A375 (cell line): Measurements from ENCODE around the gene GOLT1B. TPM values are rescaled to one million over a fixed set of nuclear protein-coding genes. Genes with fewer than 3 reads are reported as not detected.

Experiments
- total RNA-seq: library from RNA; depleted of rRNA; stranded (reverse); fragments of >200 nt; shearing (Covaris generic); gene quantifications from 2 replicates; pipeline ENCODE4 v1.2.3, GENCODE V29; 2014; rRNA removed

GOLT1B gene, protein sequence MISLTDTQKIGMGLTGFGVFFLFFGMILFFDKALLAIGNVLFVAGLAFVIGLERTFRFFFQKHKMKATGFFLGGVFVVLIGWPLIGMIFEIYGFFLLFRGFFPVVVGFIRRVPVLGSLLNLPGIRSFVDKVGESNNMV
- total RNA-seq = 20.7 and 22.1 TPM in 2 replicates

DNA sequence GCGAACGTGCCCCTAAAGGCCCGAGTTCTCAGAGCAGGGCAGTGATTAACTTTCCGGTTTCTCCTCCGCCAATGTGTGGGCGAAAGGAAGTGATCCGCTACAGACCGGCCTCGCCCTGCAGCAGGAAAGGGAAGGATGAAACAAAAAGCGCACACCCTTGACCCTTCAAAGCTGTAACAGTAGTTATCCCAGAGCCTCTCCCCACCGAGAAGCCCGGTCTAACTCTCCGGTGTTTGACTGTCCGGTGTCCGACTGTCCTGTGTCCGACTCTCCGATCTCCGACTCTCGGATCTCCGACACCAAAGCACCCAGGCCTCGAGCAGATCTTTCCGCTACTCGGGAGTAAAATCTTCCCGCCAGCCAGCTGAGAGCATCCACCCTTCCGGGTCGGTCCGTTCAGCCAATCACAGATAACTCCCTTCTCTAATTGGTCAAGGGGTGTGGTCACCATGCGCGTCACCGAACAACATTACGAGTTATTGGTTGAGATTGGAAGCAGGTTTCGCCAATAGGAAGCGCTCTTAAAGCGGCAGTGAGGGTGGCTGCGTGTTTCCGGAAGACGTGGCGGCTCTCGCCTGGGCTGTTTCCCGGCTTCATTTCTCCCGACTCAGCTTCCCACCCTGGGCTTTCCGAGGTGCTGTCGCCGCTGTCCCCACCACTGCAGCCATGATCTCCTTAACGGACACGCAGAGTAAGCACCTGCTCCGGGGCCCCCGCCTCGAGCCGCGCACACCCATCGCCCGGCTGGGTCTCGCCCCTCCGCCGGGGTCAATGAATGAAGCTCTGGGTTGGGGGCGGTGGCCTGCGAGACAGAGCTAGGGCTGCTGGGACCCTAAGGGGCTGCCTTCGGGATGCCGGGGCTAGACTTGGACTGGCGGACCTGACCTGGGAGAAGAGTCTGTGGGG, at the start of gene GOLT1B, which contains the start of gene RECQL:
GOLT1B (plus strand) TSS at position 532 of the 906 bp plus-strand sequence; CDS start at position 667, 135 bp downstream.
RECQL (minus strand) TSS at position 378 of the 906 bp plus-strand sequence. CDS start 2,065 bp downstream, outside the sequence.

DNA sequence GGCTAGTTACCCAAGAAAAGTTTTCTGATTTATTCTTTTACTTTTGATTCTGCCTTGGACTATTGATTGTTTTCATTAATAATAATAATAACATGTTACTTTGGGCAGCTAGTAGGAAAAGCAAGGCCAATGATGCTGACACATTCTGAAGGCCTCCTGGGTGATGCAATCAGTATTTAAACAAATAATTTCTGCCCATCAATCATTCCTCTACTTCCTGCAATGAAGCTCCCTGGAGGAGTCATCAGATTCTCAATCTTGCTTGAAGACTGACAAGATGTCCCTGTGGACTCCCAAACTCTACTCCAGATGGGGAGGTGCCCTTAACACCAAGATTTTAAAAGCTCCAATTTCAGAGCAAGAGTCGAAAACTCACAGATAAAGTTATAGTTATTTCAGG, 24.5 kb downstream of the GOLT1B start, which contains the start of gene SPX:
SPX (plus strand) TSS at position 244 of the 400 bp plus-strand sequence. CDS start 177 bp downstream, outside the sequence.

Other genes with a start within 250 kb of the GOLT1B start
- gene SLCO1A2, start 166.9 kb upstream of the GOLT1B start, total RNA-seq = 0.21 and 0.98 TPM in 2 replicates
- not detected in 2 replicates for gene IAPP, start 128.9 kb upstream of the GOLT1B start, total RNA-seq
- 18.2 and 19.2 TPM in 2 replicates for gene PYROXD1, start 64.1 kb upstream of the GOLT1B start, total RNA-seq
- 67.0 and 69.7 TPM in 2 replicates for gene RECQL, start 154 bp upstream of the GOLT1B start, total RNA-seq
- 1.2 and 2.4 TPM in 2 replicates for gene SPX, start 24.5 kb downstream of the GOLT1B start, total RNA-seq
- gene GYS2, start 103.1 kb downstream of the GOLT1B start, total RNA-seq = not detected in 2 replicates
- gene LDHB, start 156.1 kb downstream of the GOLT1B start, total RNA-seq = 1,090 and 1,270 TPM in 2 replicates